CD14-positive monocyte (primary cell): ENCODE measurements around the gene MDFI. TPM values are rescaled to one million over a fixed set of nuclear protein-coding genes. Genes with fewer than 3 reads are reported as not detected.
A peak's percentile ranks its signal among the peaks of the same experiment; 100 is the strongest.

ENCODE experiments used
- DNase-seq, 3 donors: peaks; one replicate each; pipeline ENCODE4 v3.0.0-alpha.2; 2011 to 2022
- H2AFZ ChIP-seq: 2 replicates; pipeline ENCODE4 v1.6.0; 2012; ENCODE audit warnings: mild to moderate bottlenecking, low read depth, low read length, inconsistent platforms; ENCODE audit not compliant: insufficient read depth, poor library complexity, severe bottlenecking
- H3K27ac ChIP-seq, 2 donors: 1 replicate in 1 of 2; 2 replicates in 1 of 2; pipeline ENCODE4 v1.5.1; 2012 to 2013; ENCODE audit warnings: low read length in 2 of 2, control low read depth in 1 of 2, inconsistent platforms in 1 of 2, low read depth in 1 of 2, mild to moderate bottlenecking in 1 of 2
- H3K27me3 ChIP-seq, 2 donors: one replicate each; pipeline versions ENCODE4 v1.6.0 to v1.6.1; 2011 to 2013; ENCODE audit warnings: low read length in 2 of 2; ENCODE audit not compliant: control insufficient read depth in 2 of 2, insufficient read depth in 2 of 2
- H3K36me3 ChIP-seq, 2 donors: replicated peaks in 1 of 2; 1 replicate in 1 of 2; 2 replicates in 1 of 2; pipeline versions ENCODE4 v1.5.1 to v1.6.1; 2012 to 2013; ENCODE audit warnings: low read length in 2 of 2, control low read depth in 1 of 2, inconsistent platforms in 1 of 2, mild to moderate bottlenecking in 1 of 2; ENCODE audit not compliant: insufficient read depth in 2 of 2, control insufficient read depth in 1 of 2
- H3K4me1 ChIP-seq, 2 donors: 1 replicate in 1 of 2; 2 replicates in 1 of 2; pipeline versions ENCODE4 v1.5.1 to v1.6.1; 2012 to 2013; ENCODE audit warnings: low read length in 2 of 2, control low read depth in 1 of 2, inconsistent platforms in 1 of 2, mild to moderate bottlenecking in 1 of 2, moderate library complexity in 1 of 2; ENCODE audit not compliant: insufficient read depth in 2 of 2, control insufficient read depth in 1 of 2
- H3K4me2 ChIP-seq: replicated peaks from 2 replicates; pipeline ENCODE3; 2012; ENCODE audit warnings: low read length, moderate library complexity, mild to moderate bottlenecking; ENCODE audit not compliant: poor library complexity, severe bottlenecking; ENCODE audit errors: extremely low read depth
- H3K4me3 ChIP-seq, 3 experiments: fragments of 200-600 bp in 1 of 3; sonication (generic) in 1 of 3; replicated peaks in 1 of 3; 1 replicate in 2 of 3; 2 replicates in 1 of 3; pipeline ENCODE4 v1.5.1; 2011 to 2013; ENCODE audit warnings: low read length in 3 of 3, mild to moderate bottlenecking in 3 of 3, control low read depth in 2 of 3, low read depth in 2 of 3, inconsistent platforms in 1 of 3, moderate library complexity in 1 of 3
- H3K79me2 ChIP-seq: 2 replicates; pipeline ENCODE4 v1.6.0; 2012; ENCODE audit warnings: mild to moderate bottlenecking, control low read depth, inconsistent platforms, low read length, moderate library complexity; ENCODE audit not compliant: insufficient read depth
- H3K9ac ChIP-seq: 2 replicates; pipeline ENCODE4 v1.6.0; 2017; ENCODE audit warnings: low read length, mild to moderate bottlenecking; ENCODE audit not compliant: insufficient read depth, poor library complexity, severe bottlenecking
- H3K9me3 ChIP-seq, 2 donors: replicated peaks in 1 of 2; 1 replicate in 1 of 2; 2 replicates in 1 of 2; pipeline versions ENCODE4 v1.5.1 to v1.6.1; 2012 to 2013; ENCODE audit warnings: low read length in 2 of 2, control low read depth in 1 of 2; ENCODE audit not compliant: control insufficient read depth in 1 of 2, insufficient read depth in 1 of 2
- H4K20me1 ChIP-seq: 2 replicates; pipeline ENCODE4 v1.6.0; 2012; ENCODE audit warnings: mild to moderate bottlenecking, low read length, control low read depth, moderate library complexity; ENCODE audit not compliant: insufficient read depth
- H3K27ac Mint-ChIP-seq, 7 donors: one replicate each; pipeline ENCODE4 v1.8.0; 2020; ENCODE audit warnings: mild to moderate bottlenecking in 7 of 7, mixed read lengths in 7 of 7, moderate library complexity in 6 of 7, inconsistent platforms in 2 of 7
- H3K27me3 Mint-ChIP-seq, 3 donors: one replicate each; pipeline ENCODE4 v1.8.0; 2021 to 2022; ENCODE audit warnings: low read depth in 3 of 3, mild to moderate bottlenecking in 3 of 3, mixed read lengths in 3 of 3, moderate library complexity in 3 of 3, inconsistent platforms in 1 of 3
- H3K36me3 Mint-ChIP-seq, 2 donors: one replicate each; pipeline ENCODE4 v1.8.0; 2020; ENCODE audit warnings: mixed read lengths in 2 of 2, inconsistent platforms in 1 of 2, mild to moderate bottlenecking in 1 of 2
- H3K4me1 Mint-ChIP-seq: one replicate; pipeline ENCODE4 v1.8.0; 2020; ENCODE audit warnings: mild to moderate bottlenecking, mixed read lengths
- H3K4me3 Mint-ChIP-seq, 2 donors: one replicate each; pipeline ENCODE4 v1.8.0; 2020; ENCODE audit warnings: mild to moderate bottlenecking in 2 of 2, mixed read lengths in 2 of 2, moderate library complexity in 1 of 2
- H3K9me3 Mint-ChIP-seq, 7 donors: one replicate each; pipeline ENCODE4 v1.8.0; 2020 to 2022; ENCODE audit warnings: mixed read lengths in 7 of 7, mild to moderate bottlenecking in 6 of 7, moderate library complexity in 6 of 7, inconsistent platforms in 2 of 7
- CTCF ChIP-seq: fragments of 200-600 bp; IDR thresholded peaks from one replicate; pipeline ENCODE4 v1.8.0; 2022; ENCODE audit warnings: antibody characterized with exemption, mild to moderate bottlenecking
- WGBS: methylation state at CpG from one replicate; pipeline ENCODE4 v1.1.5; 2013; ENCODE audit warnings: missing lambda C conversion rate; ENCODE audit not compliant: insufficient coverage; 5-methylcytosine and 5-hydroxymethylcytosine counted together
- intact Hi-C, 2 donors: fragments of 100-400 bp; cut with micrococcal nuclease; formaldehyde crosslinking; loops; one replicate each; pipeline versions ENCODE4 v1.15.0 to v1.15.1; 2023
- polyA plus RNA-seq, 3 donors: library from polyadenylated mRNA; depleted of rRNA in 1 of 3; unstranded in 2 of 3; stranded (reverse) in 1 of 3; fragments of 300-500 nt in 2 of 3; fragments of >200 nt in 1 of 3; fragmentation: Illumina TruSeq in 2 of 3; gene quantifications; 1 replicate in 2 of 3; 2 replicates in 1 of 3; pipeline ENCODE4 v1.2.3, GENCODE V29; 2012 to 2021

Gene MDFI
- polyA plus RNA-seq, 3 donors: not detected

DNA sequence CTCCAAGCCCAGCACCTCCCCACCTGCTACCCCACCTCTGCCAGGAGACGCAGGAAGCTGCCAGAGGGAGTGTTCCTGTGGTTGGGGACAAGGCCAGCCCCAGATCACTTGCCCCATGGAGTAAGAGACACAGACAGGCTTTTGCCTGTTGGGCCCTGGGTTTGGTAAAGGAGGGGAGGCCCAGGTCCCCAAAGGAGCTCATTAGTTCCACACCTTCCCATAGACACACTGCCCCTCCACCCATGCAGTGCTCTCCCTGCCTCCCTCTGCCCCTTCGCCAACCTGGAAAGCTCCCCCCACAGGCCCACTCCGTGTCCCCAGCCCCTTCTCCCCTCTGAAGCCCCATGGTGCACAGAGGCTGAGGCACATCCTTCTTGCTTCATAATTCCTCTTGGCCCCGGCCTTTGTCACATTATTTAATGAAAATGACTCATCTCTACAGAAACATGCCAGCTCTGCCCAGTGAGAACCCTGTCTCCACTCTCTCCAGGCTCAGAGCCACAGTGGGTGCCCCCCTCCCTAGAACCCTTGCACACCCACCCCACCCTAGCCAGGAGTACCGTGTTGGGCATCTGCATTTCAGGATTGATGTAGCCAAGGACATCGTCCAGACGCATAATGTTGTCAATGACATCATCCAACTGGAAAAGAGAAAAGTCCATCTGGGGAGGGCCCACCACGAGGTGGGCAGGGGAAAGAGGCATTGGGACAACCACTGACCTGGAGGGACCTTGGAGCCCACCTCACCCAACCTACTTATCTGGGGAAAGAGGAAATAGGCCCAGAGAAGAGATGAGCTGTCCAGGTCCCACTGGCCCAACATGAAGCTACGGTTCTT, 51.1 kb downstream of the MDFI start:
- no peak overlapping the region for H3K4me3 ChIP-seq
- H3K4me3 Mint-ChIP-seq: no peak overlapping the region
- no peak overlapping the region for H2AFZ ChIP-seq
- H3K9ac ChIP-seq: no peak overlapping the region
- TF ChIP-seq CTCF: no peak
- no peaks in the 10 kb centered on the region for H3K27me3 ChIP-seq
- intact Hi-C loops: no loop called here
- WGBS: 79% methylated on average over 6 of the region's 9 CpGs
- H3K9me3 Mint-ChIP-seq: peaks cover 0 to 1% (median 0%) of the 10 kb centered on the region in 7 donors
- peaks cover 69 to 77% of the 10 kb centered on the region in 2 donors for H3K36me3 Mint-ChIP-seq
- no peak overlapping the region for H3K27ac ChIP-seq
- H3K27ac Mint-ChIP-seq: peak overlapping the region in 2 of 7 donors; percentile 54 to 58
- no peaks in the 10 kb centered on the region for H3K4me1 Mint-ChIP-seq
- peaks cover 98% of the 10 kb centered on the region for H4K20me1 ChIP-seq
- peaks cover 4% of the 10 kb centered on the region for H3K79me2 ChIP-seq
- H3K4me1 ChIP-seq: no peaks in the 10 kb centered on the region
- no peak overlapping the region for H3K4me2 ChIP-seq
- H3K36me3 ChIP-seq: peaks cover 70 to 83% of the 10 kb centered on the region in 2 donors
- H3K27me3 Mint-ChIP-seq: peaks cover 0 to 3% (median 1%) of the 10 kb centered on the region in 3 donors
- no peaks in the 10 kb centered on the region for H3K9me3 ChIP-seq
- DNase-seq: no peak

GRCh38 chr6:41690541-41691330, 52.5 kb downstream of the MDFI start:
- no peak overlapping the region for H3K4me3 Mint-ChIP-seq
- H3K36me3 Mint-ChIP-seq: peaks cover 68% of the 10 kb centered on the region in 2 donors
- no peak for TF ChIP-seq CTCF
- Histone ChIP-seq H3K4me1 (no peaks in the 10 kb centered on the region), H3K36me3 (peaks cover 57 to 78% of the 10 kb centered on the region in 2 donors), H3K27me3 (no peaks in the 10 kb centered on the region), H3K4me3 (no peak overlapping the region), H3K4me2 (no peak overlapping the region), H2AFZ (no peak overlapping the region), H4K20me1 (peaks cover 98% of the 10 kb centered on the region), H3K27ac (no peak overlapping the region), H3K9ac (no peak overlapping the region), H3K9me3 (no peaks in the 10 kb centered on the region), H3K79me2 (peaks cover 6% of the 10 kb centered on the region)
- WGBS: over 99% methylated on average over 23 of the region's 25 CpGs
- intact Hi-C loops: no loop called here
- H3K27ac Mint-ChIP-seq: peak overlapping the region in 1 of 7 donors; percentile 10
- no peak for DNase-seq
- peaks cover 3% of the 10 kb centered on the region for H3K4me1 Mint-ChIP-seq
- peaks cover 0 to 1% (median 0%) of the 10 kb centered on the region in 7 donors for H3K9me3 Mint-ChIP-seq
- peaks cover 0 to 3% (median 1%) of the 10 kb centered on the region in 3 donors for H3K27me3 Mint-ChIP-seq
